ENCODE results near the gene FGF9.

FGF9 gene

GRCh38 chr13:21674490-21675009, 3.7 kb downstream of the FGF9 start:
- DNase-seq (ENCODE audit: low spot score), result no peak

- no peak for DNase-seq (ENCODE audit: low spot score)
These were observed 4.5 kb downstream of the FGF9 start for GRCh38 chr13:21675095-21675991.

- DNase-seq (ENCODE audit: low spot score), result no peak
These were observed 5.7 kb downstream of the FGF9 start for GRCh38 chr13:21676611-21677021.

GRCh38 chr13:21677075-21677623, 6.3 kb downstream of the FGF9 start:
- DNase-seq (ENCODE audit: low spot score), result no peak

DNA sequence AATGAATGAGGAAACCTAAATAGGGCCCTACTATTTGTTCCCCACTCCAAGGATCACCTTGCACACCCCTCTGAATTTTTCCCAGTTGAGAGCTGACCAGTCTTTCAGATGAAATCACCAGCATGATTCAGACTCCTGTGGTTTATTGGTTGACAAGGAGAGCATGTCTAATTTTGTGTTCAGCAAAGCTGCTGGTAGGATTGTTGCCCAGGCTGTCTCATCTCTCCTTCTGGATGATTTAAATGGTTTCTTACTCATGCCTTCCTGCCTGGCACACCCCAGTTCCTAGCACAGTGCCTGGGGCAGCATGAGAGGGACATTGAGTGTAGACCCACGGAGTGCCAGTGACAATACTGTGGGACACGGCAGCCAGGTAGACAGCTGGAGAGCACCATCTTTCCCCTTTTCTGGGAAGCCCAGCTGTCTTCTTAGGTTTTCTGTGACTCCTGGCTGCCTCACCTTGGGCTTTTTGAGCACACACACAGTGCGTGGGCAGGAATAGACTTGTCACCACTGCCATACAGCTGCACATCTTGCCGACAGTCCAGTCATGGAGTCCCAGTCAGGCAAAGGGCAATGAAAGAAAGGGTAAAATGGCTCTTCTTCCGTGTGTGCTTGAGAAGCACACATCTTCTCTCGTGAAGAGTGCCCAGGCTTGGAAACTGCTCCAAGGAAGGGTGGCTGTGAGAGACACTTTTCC, 12.3 kb downstream of the FGF9 start:
- no peak for DNase-seq (ENCODE audit: low spot score)

DNA sequence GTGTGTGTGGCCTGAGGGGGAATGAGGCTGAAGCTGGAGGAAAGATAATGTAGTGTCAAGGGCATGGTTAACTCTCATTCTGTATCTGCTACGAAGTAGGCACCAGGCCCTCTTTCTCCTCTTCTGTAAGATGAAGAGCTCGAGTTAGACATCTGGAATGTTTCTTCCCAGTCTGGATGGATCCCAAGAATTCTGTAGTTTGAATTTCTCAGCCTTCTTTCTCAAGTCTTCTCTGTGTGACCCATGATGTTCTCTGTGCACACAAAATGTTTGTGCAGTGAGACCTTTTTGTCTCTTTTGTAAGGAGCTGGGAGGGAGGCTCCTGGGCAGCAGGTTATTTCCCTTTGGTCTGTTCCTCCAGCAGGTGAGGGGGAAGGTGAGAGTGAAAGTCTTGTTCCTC, 13.7 kb downstream of the FGF9 start:
- DNase-seq (ENCODE audit: low spot score), result no peak

GRCh38 chr13:21685485-21686064, 14.7 kb downstream of the FGF9 start:
- DNase-seq (ENCODE audit: low spot score), result no peak

DNA sequence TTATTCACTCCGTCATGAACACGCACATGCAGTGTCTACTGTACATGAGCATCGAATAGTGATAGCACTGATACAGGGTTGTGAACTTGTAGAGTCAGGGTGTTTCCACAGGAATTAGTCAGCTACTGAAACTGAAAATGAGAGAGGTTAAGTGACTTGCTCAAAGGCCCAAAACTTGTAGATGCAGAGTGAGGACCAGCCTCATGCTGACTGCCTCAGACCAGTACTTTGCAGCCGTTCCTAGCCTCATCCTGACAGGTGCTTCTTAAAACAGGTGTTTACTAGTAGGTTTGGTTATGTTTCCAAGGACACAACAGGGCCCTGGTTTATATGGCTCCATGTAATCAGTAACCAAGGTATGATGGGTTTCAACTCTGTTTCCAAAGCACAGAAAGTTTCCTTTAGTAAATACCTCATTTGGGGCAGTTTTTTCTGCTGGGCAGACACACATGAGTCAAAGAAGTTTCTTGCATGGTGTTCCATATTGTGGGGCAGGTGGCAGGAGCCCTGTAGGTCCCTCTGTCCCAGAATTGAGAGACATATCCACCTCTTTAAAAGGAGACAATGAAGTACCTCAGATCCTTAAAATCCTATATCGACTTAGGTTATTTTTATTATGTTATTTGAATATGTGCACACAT, 16.0 kb downstream of the FGF9 start:
- DNase-seq (ENCODE audit: low spot score), result no peak

DNA sequence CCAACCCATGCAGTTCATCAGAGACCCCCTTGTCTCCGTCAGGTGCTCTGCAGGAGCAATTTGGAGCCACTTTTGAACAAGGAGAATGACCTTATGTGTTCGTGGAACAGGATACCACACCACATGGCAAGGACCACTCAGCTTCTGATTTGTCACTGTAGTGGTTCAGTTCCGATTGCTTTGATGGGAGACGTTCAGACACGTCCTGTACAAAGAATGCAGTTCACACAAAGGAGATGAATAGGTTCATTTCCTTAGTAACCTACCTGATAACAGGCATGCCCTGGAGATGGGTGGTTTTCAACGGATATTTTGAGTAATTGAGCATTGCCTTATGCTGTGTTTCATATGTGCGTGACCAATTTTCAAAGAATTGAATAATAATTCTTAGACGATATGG, 17.2 kb downstream of the FGF9 start:
- DNase-seq (ENCODE audit: low spot score), result no peak

DNA sequence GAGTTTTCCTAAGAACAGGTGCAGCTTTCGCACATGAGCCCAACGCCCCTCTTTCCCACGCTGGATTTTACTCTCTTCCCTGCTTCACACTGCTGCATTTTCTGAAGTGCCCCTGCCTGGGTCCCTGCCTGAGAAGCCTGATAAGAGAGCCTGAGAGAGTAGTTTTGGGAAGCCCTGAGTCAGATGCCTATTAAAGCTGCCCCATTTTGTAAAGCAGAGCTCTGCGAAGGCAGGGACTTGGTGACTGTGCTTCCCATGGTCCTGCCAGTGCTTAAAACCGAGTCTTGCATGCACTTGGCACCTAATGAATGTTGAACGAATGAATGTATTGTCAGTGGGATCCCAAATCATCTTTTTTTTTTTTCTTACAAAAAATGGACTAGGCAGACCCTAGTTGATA, 18.2 kb downstream of the FGF9 start:
- no peak for DNase-seq (ENCODE audit: low spot score)

- DNase-seq (ENCODE audit: low spot score), result no peak
These were observed 20.1 kb downstream of the FGF9 start for GRCh38 chr13:21690955-21691354.

GRCh38 chr13:21691500-21691899, 20.6 kb downstream of the FGF9 start:
- DNase-seq (ENCODE audit: low spot score), result no peak

DNA sequence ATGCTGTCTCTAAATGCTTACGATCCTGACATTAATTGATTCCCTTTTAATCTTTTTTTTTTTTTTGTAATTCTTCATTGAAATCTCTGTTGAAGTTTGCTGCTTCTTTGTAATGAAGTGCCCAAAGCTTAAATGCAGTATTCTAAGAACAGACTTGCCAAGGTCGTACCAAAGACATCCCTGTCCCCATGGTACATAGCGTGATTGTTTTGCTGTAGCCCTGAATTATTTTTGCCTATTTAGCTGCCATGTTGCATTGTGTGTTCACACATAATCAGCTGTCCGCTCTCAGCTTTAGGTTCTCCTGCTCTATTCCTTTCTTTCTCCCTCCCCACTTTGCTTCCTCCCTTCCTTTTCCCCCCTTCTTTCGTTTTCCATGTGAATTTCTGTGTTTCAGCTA, 21.1 kb downstream of the FGF9 start:
- no peak for DNase-seq (ENCODE audit: low spot score)

GRCh38 chr13:21694831-21695230, 24.0 kb downstream of the FGF9 start:
- no peak for DNase-seq (ENCODE audit: low spot score)

GRCh38 chr13:21695546-21695945, 24.7 kb downstream of the FGF9 start:
- no peak for DNase-seq (ENCODE audit: low spot score)

DNA sequence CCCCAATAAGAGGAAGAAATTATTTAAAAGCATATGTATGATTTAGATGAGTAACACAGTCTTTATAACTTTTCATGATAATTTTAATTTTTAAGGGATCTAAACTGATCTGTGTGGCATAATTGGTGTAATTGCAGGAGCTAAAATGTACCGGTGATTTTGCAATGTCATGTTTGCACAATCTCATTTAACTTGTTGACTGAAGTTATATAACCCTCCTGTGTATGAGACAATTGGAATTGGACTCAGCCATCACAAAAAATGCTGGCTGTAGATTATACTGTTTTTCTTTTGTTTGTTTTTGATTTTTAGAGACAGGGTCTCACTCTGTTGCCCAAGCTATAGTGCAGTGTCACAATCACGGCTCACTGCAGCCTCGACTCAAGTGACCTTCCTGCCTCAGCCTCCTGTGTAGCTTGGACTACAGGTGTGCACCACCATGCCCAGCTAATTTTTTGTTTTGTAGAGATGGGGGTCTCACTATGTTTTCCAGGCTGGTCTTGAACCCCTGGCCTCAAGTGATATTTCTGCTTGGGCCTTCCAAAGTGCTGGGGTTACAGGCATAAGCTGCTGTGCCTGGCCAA, 26.1 kb downstream of the FGF9 start:
- DNase-seq (ENCODE audit: low spot score), result no peak

GRCh38 chr13:21698817-21699679, 28.2 kb downstream of the FGF9 start:
- DNase-seq (ENCODE audit: low spot score), result no peak

DNA sequence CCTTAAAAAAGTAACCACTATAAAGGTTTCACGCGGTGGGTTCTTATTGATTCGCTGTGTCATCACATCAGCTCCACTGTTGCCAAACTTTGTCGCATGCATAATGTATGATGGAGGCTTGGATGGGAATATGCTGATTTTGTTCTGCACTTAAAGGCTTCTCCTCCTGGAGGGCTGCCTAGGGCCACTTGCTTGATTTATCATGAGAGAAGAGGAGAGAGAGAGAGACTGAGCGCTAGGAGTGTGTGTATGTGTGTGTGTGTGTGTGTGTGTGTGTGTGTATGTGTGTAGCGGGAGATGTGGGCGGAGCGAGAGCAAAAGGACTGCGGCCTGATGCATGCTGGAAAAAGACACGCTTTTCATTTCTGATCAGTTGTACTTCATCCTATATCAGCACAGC, 30.6 kb downstream of the FGF9 start:
- DNase-seq (ENCODE audit: low spot score), result no peak

DNA sequence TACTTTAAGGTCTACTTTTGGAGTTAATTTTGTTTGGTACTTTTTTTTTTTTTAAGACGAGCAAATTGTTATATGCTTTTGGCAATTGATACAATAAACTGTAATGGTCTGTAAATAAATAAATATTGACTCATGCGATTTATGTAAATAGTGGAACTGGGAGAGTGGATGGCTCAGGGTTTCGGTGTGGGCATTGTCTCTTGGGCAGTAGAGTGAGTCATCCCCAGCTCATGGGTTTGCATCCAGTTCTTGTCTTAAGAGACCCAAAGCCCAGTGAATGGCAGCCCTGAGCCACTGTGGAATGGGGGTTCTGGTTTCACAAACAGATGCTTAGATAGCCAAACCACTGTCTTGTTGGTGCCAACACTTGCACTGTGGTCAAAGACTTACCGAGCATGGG, 33.0 kb downstream of the FGF9 start:
- no peak for DNase-seq (ENCODE audit: low spot score)

- no peak for DNase-seq (ENCODE audit: low spot score)
These were observed 36.7 kb downstream of the FGF9 start for GRCh38 chr13:21707586-21707985.

GRCh38 chr13:21709697-21710096, 38.8 kb downstream of the FGF9 start:
- no peak for DNase-seq (ENCODE audit: low spot score)

Measured in hepatic stellate cell (primary cell).